OCI-LY1 (cell line): ENCODE data around the gene PCIF1.

ENCODE experiments used
- H2AFZ ChIP-seq: fragments of 200-600 bp; sonication (generic), shearing (Covaris generic); 2 replicates; pipeline ENCODE4 v1.6.0; 2014; ENCODE audit warnings: antibody characterized with exemption, mild to moderate bottlenecking, low read length
- H3F3A ChIP-seq: fragments of 200-600 bp; sonication (generic), shearing (Covaris generic); 2 replicates; pipeline ENCODE4 v1.6.0; 2014; ENCODE audit warnings: mild to moderate bottlenecking, antibody characterized with exemption, low read length, moderate library complexity; ENCODE audit not compliant: insufficient read depth
- H3K27ac ChIP-seq: fragments of 200-600 bp; sonication (generic); 2 replicates; pipeline ENCODE4 v1.5.1; 2014; ENCODE audit warnings: low read length, mixed run types, mild to moderate bottlenecking, low read depth; ENCODE audit not compliant: poor library complexity, severe bottlenecking
- H3K27me3 ChIP-seq: fragments of 200-600 bp; sonication (generic); 2 replicates; pipeline ENCODE4 v1.6.0; 2014; ENCODE audit warnings: antibody characterized with exemption, mild to moderate bottlenecking, low read length, moderate library complexity; ENCODE audit not compliant: insufficient read depth
- H3K36me3 ChIP-seq: fragments of 200-600 bp; sonication (generic); 2 replicates; pipeline ENCODE4 v1.6.1; 2014; ENCODE audit warnings: mild to moderate bottlenecking, antibody characterized with exemption, low read length, moderate library complexity, mixed read lengths; ENCODE audit not compliant: insufficient read depth
- H3K4me1 ChIP-seq: fragments of 200-600 bp; sonication (generic); 2 replicates; pipeline ENCODE4 v1.5.1; 2014; ENCODE audit warnings: mild to moderate bottlenecking, low read length, moderate library complexity; ENCODE audit not compliant: insufficient read depth, severe bottlenecking
- H3K4me2 ChIP-seq: fragments of 200-600 bp; sonication (generic), shearing (Covaris generic); 2 replicates; pipeline ENCODE4 v1.6.1; 2014; ENCODE audit warnings: low read length
- H3K4me3 ChIP-seq: fragments of 200-600 bp; sonication (generic); 2 replicates; pipeline ENCODE4 v1.5.1; 2014; ENCODE audit warnings: low read length, low read depth, mild to moderate bottlenecking, mixed read lengths; ENCODE audit not compliant: poor library complexity, severe bottlenecking
- H3K79me2 ChIP-seq: fragments of 200-600 bp; shearing (Covaris generic); 2 replicates; pipeline ENCODE4 v1.6.1; 2016; ENCODE audit warnings: mixed run types, low read length, mixed read lengths; ENCODE audit not compliant: insufficient read depth
- H3K9ac ChIP-seq: fragments of 200-600 bp; sonication (generic), shearing (Covaris generic); 2 replicates; pipeline ENCODE4 v1.6.1; 2014; ENCODE audit warnings: mild to moderate bottlenecking, low read length, mixed read lengths
- H3K9me2 ChIP-seq: fragments of 200-600 bp; sonication (generic), shearing (Covaris generic); 2 replicates; pipeline ENCODE4 v1.6.1; 2014; ENCODE audit warnings: low read depth, mild to moderate bottlenecking, low read length, mixed read lengths
- H3K9me3 ChIP-seq: fragments of 200-600 bp; shearing (Covaris generic); 2 replicates; pipeline ENCODE4 v1.6.1; 2014; ENCODE audit warnings: low read length, mixed read lengths
- H4K20me1 ChIP-seq: fragments of 200-600 bp; sonication (generic), shearing (Covaris generic); 2 replicates; pipeline ENCODE4 v1.6.0; 2016; ENCODE audit warnings: mild to moderate bottlenecking, low read length; ENCODE audit not compliant: insufficient read depth
- EZH2 ChIP-seq: fragments of 200-600 bp; sonication (generic), shearing (Covaris generic); IDR thresholded peaks from 2 replicates; pipeline ENCODE4 v1.8.0; 2017; ENCODE audit warnings: borderline replicate concordance, mixed run types, mild to moderate bottlenecking, antibody characterized with exemption, low read length, moderate library complexity, mixed read lengths
- TF ChIP-seq, protein P1 (sequence below): fragments of 200-600 bp; sonication (generic), shearing (Covaris generic); IDR thresholded peaks from 2 replicates; pipeline ENCODE4 v1.5.1; 2017; ENCODE audit warnings: mild to moderate bottlenecking, antibody characterized with exemption, low read length, moderate library complexity, mixed read lengths

Gene PCIF1

GRCh38 chr20:45948261-45948733 lies 13.8 kb downstream of the PCIF1 start:
- Histone ChIP-seq H3K9me3 (no peaks in the 10 kb centered on the region), H3K4me2 (no peak overlapping the region), H3K9ac (no peak overlapping the region), H3K9me2 (no peaks in the 10 kb centered on the region), H3K36me3 (peaks cover 97% of the 10 kb centered on the region), H3K27ac (no peak overlapping the region), H2AFZ (no peak overlapping the region), H4K20me1 (no peaks in the 10 kb centered on the region), H3K4me3 (no peak overlapping the region), H3K79me2 (no peaks in the 10 kb centered on the region), H3K4me1 (no peaks in the 10 kb centered on the region), H3F3A (no peaks in the 10 kb centered on the region), H3K27me3 (no peaks in the 10 kb centered on the region)
- TF ChIP-seq EZH2 = no peak

GRCh38 chr20:45948742-45949541 lies 14.5 kb downstream of the PCIF1 start:
- Histone ChIP-seq H3K9me2 (no peaks in the 10 kb centered on the region), H3K9ac (no peak overlapping the region), H3K27ac (no peak overlapping the region), H3K4me3 (no peak overlapping the region), H3K4me1 (no peaks in the 10 kb centered on the region), H2AFZ (no peak overlapping the region), H3F3A (no peaks in the 10 kb centered on the region), H3K27me3 (no peaks in the 10 kb centered on the region), H3K4me2 (no peak overlapping the region), H4K20me1 (no peaks in the 10 kb centered on the region), H3K79me2 (no peaks in the 10 kb centered on the region), H3K9me3 (no peaks in the 10 kb centered on the region), H3K36me3 (peaks cover 97% of the 10 kb centered on the region)
- no peak for TF ChIP-seq EZH2
- TF ChIP-seq, protein P1, sequence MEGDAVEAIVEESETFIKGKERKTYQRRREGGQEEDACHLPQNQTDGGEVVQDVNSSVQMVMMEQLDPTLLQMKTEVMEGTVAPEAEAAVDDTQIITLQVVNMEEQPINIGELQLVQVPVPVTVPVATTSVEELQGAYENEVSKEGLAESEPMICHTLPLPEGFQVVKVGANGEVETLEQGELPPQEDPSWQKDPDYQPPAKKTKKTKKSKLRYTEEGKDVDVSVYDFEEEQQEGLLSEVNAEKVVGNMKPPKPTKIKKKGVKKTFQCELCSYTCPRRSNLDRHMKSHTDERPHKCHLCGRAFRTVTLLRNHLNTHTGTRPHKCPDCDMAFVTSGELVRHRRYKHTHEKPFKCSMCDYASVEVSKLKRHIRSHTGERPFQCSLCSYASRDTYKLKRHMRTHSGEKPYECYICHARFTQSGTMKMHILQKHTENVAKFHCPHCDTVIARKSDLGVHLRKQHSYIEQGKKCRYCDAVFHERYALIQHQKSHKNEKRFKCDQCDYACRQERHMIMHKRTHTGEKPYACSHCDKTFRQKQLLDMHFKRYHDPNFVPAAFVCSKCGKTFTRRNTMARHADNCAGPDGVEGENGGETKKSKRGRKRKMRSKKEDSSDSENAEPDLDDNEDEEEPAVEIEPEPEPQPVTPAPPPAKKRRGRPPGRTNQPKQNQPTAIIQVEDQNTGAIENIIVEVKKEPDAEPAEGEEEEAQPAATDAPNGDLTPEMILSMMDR = no peak

GRCh38 chr20:45949542-45950329 lies 15.3 kb downstream of the PCIF1 start:
- TF ChIP-seq, protein P1 = no peak
- no peak for TF ChIP-seq EZH2
- Histone ChIP-seq H3K27me3 (no peaks in the 10 kb centered on the region), H3K4me3 (no peak overlapping the region), H3K9ac (no peak overlapping the region), H3K79me2 (no peaks in the 10 kb centered on the region), H2AFZ (no peak overlapping the region), H3K36me3 (peaks cover 90% of the 10 kb centered on the region), H3K4me2 (no peak overlapping the region), H3K4me1 (no peaks in the 10 kb centered on the region), H3K9me2 (no peaks in the 10 kb centered on the region), H4K20me1 (no peaks in the 10 kb centered on the region), H3F3A (no peaks in the 10 kb centered on the region), H3K9me3 (no peaks in the 10 kb centered on the region), H3K27ac (no peak overlapping the region)
